GM12878 (cell line): ENCODE data around the gene CHN1. TPM values are rescaled to one million over a fixed set of nuclear protein-coding genes. Genes with fewer than 3 reads are reported as not detected.

ENCODE experiments used
- ATAC-seq: fragments of 200-7000 bp; cut with Tn5 transposase; 3 replicates; pipeline ENCODE4 v1.9.1; 2020; ENCODE audit warnings: mild to moderate bottlenecking, moderate library complexity
- BruUV-seq: library from RNA; stranded (reverse); fragments of 400-500 nt; replicated peaks from 2 replicates; lab custom pipeline; 2021; lab: Mats Ljungman, UMichigan
- CTCF ChIA-PET: fragments of 300-600 bp; sonication (Branson Sonifier 250); formaldehyde crosslinking; extraction: SDS; loops from one replicate; lab custom pipeline; 2021; ENCODE audit warnings: inconsistent platforms; lab: Yijun Ruan, JAX
- POLR2A ChIA-PET: fragments of 350-600 bp; formaldehyde crosslinking; extraction: SDS; loops from one replicate; lab custom pipeline; 2021; ENCODE audit warnings: inconsistent platforms; lab: Charles Lee
- RAD21 ChIA-PET: fragments of 300-600 bp; sonication (Branson Sonifier 250); formaldehyde crosslinking; loops from one replicate; lab custom pipeline; 2023; ENCODE audit warnings: antibody characterized with exemption; ENCODE audit not compliant: unreplicated experiment; lab: Charles Lee
- SMC1A ChIA-PET: fragments of 300-600 bp; sonication (Branson Sonifier 250); formaldehyde crosslinking; loops from one replicate; lab custom pipeline; 2023; ENCODE audit not compliant: unreplicated experiment, uncharacterized antibody; lab: Charles Lee
- DNase-seq: peaks from one replicate; pipeline ENCODE4 v3.0.0-alpha.2; 2011; ENCODE audit warnings: low read depth, low spot score
- FAIRE-seq: peaks from 3 replicates; lab custom pipeline; 2011; peaks lifted over from hg19 to GRCh38; lab: Jason Lieb, UNC
- H2AFZ ChIP-seq: 2 replicates; pipeline ENCODE4 v1.6.0; 2011; ENCODE audit warnings: low read depth, low read length, control low read depth; ENCODE audit not compliant: control insufficient read depth
- H3K27ac ChIP-seq: 2 replicates; pipeline ENCODE4 v1.5.1; 2011; ENCODE audit warnings: control low read depth; ENCODE audit not compliant: control insufficient read depth, insufficient read depth
- H3K27me3 ChIP-seq, 2 experiments: replicated peaks in 1 of 2; 2 replicates each; pipeline versions ENCODE4 v1.6.0 to v1.6.1; 2011; ENCODE audit warnings: low read length in 1 of 2; ENCODE audit not compliant: control insufficient read depth in 2 of 2, insufficient read depth in 2 of 2
- H3K36me3 ChIP-seq, 2 experiments: 2 replicates each; pipeline ENCODE4 v1.5.1; 2011; ENCODE audit warnings: low read length in 1 of 2; ENCODE audit not compliant: control insufficient read depth in 2 of 2, insufficient read depth in 2 of 2
- H3K4me1 ChIP-seq: 2 replicates; pipeline ENCODE4 v1.6.1; 2011; ENCODE audit warnings: mild to moderate bottlenecking, low read length, moderate library complexity, mixed read lengths; ENCODE audit not compliant: control insufficient read depth, insufficient read depth
- H3K4me2 ChIP-seq: 2 replicates; pipeline ENCODE4 v1.6.0; 2011; ENCODE audit warnings: control low read depth; ENCODE audit not compliant: control insufficient read depth, insufficient read depth
- H3K4me3 ChIP-seq: fragments of 200-600 bp; sonication (generic); 2 replicates; pipeline ENCODE4 v1.5.1; 2016
- H3K79me2 ChIP-seq: 2 replicates; pipeline ENCODE4 v1.6.0; 2011; ENCODE audit warnings: low read length; ENCODE audit not compliant: control insufficient read depth, insufficient read depth
- H3K9ac ChIP-seq: 2 replicates; pipeline ENCODE4 v1.8.0; 2011; ENCODE audit warnings: low read length, control low read depth, mixed read lengths; ENCODE audit not compliant: control insufficient read depth, insufficient read depth
- H3K9me3 ChIP-seq: replicated peaks from 3 replicates; pipeline ENCODE4 v1.5.1; 2011; ENCODE audit warnings: mild to moderate bottlenecking, low read length; ENCODE audit not compliant: control insufficient read depth, insufficient read depth
- H4K20me1 ChIP-seq: 2 replicates; pipeline ENCODE4 v1.6.0; 2011; ENCODE audit not compliant: control insufficient read depth, insufficient read depth
- ATF2 ChIP-seq: IDR thresholded peaks from 2 replicates; pipeline ENCODE4 v1.6.1; 2012; ENCODE audit warnings: low read length, inconsistent platforms
- CBX5 ChIP-seq: sonication (generic); IDR thresholded peaks from 2 replicates; pipeline ENCODE4 v1.6.1; 2016; ENCODE audit warnings: low read depth, moderate library complexity, mild to moderate bottlenecking, inconsistent platforms
- CHD1 ChIP-seq: IDR thresholded peaks from 2 replicates; pipeline ENCODE4 v1.6.1; 2012; ENCODE audit warnings: low read depth, low read length, improper control_type of control experiment
- ESRRA ChIP-seq: IDR thresholded peaks from 2 replicates; pipeline ENCODE4 v1.6.1; 2012; ENCODE audit warnings: mild to moderate bottlenecking, low read length, improper control_type of control experiment
- EZH2 ChIP-seq: IDR thresholded peaks from 2 replicates; pipeline ENCODE4 v1.6.1; 2012; ENCODE audit warnings: low read depth, mild to moderate bottlenecking, control low read depth, inconsistent platforms, low read length, borderline replicate concordance; ENCODE audit not compliant: control insufficient read depth
- IKZF1 ChIP-seq: fragments of 450-650 bp; conservative IDR thresholded peaks from 2 replicates; pipeline ENCODE4 v1.6.1; 2017; ENCODE audit warnings: antibody characterized with exemption, mild to moderate bottlenecking
- RAD51 ChIP-seq: fragments of 450-650 bp; IDR thresholded peaks from 2 replicates; pipeline ENCODE4 v1.6.1; 2016; ENCODE audit warnings: moderate library complexity, mild to moderate bottlenecking, inconsistent platforms
- SKIL ChIP-seq: fragments of 450-650 bp; IDR thresholded peaks from 2 replicates; pipeline ENCODE4 v1.6.1; 2017; ENCODE audit warnings: mild to moderate bottlenecking, low read depth, inconsistent platforms; ENCODE audit not compliant: poor library complexity, severe bottlenecking
- SMAD1 ChIP-seq: fragments of 450-650 bp; IDR thresholded peaks from 2 replicates; pipeline ENCODE4 v1.6.1; 2018; ENCODE audit warnings: mild to moderate bottlenecking, low read depth; ENCODE audit not compliant: partially characterized antibody
- SPI1 ChIP-seq: IDR thresholded peaks from 2 replicates; pipeline ENCODE4 v1.6.1; 2011; ENCODE audit warnings: low read depth, mild to moderate bottlenecking, low read length, moderate library complexity, borderline replicate concordance; ENCODE audit not compliant: insufficient read depth
- YBX1 ChIP-seq: fragments of 450-650 bp; IDR thresholded peaks from 2 replicates; pipeline ENCODE4 v1.6.1; 2016; ENCODE audit warnings: antibody characterized with exemption
- ZNF24 ChIP-seq: fragments of 450-650 bp; IDR thresholded peaks from 2 replicates; pipeline ENCODE4 v1.6.1; 2017; ENCODE audit warnings: antibody characterized with exemption, mild to moderate bottlenecking
- WGBS: methylation state at CpG from one replicate; pipeline ENCODE4 v1.1.6; 2016; ENCODE audit warnings: low lambda C conversion rate; ENCODE audit not compliant: insufficient replicate concordance, insufficient coverage; ENCODE audit errors: missing lambda C conversion rate; 5-methylcytosine and 5-hydroxymethylcytosine counted together
- in situ Hi-C: fragments of 300-500 bp; cut with MboI; formaldehyde crosslinking; loops from 9 replicates; pipeline ENCODE4 v1.14.3; 2018; ENCODE audit warnings: mixed read lengths
- intact Hi-C: fragments of 100-400 bp; cut with micrococcal nuclease; formaldehyde crosslinking; loops from one replicate; pipeline ENCODE4 v1.14.2; 2022; ENCODE audit not compliant: unreplicated experiment
- polyA plus RNA-seq, 11 experiments: library from polyadenylated mRNA; depleted of rRNA in 4 of 11; unstranded in 6 of 11; stranded (reverse) in 5 of 11; fragments of >200 nt; fragmentation: Nextera tagmentation in 4 of 11; fragmentation: Illumina TruSeq in 1 of 11; extraction: Ambion mirVana in 4 of 11; extraction: Trizol in 1 of 11; gene quantifications; 1 replicate in 1 of 11; 2 replicates in 10 of 11; pipeline versions ENCODE4 v1.2.1 to v1.2.3, GENCODE V29; 2011 to 2016; ENCODE audit warnings: inconsistent platforms in 2 of 11, missing spikeins in 2 of 11, low read depth in 1 of 11
- total RNA-seq, 4 experiments: library from RNA; depleted of rRNA in 3 of 4; stranded (reverse); fragments of >200 nt in 3 of 4; fragmentation: Illumina TruSeq in 1 of 4; extraction: Trizol in 1 of 4; gene quantifications; 2 replicates each; pipeline versions ENCODE4 v1.2.1 to v1.2.3, GENCODE V29; 2013 to 2021

Gene CHN1
- total and polyA plus RNA-seq, 10 of the 15 experiments (the other 5 are each of a cell fraction or from before 2014, with no cell fraction given), result 0.18 to 0.92 (median 0.53) TPM; not detected in 1

- TF ChIP-seq ATF2 (no peak), IKZF1 (no peak)
- TF ChIP-seq, all 136 proteins: peak for 0
These were observed 193.1 kb downstream of the CHN1 start (continued) for GRCh38 chr2:174812037-174812436.

GRCh38 chr2:174807931-174808330, 197.2 kb downstream of the CHN1 start:
- ChIA-PET RAD21 (no interaction called here), SMC1A (no interaction called here), POLR2A (no interaction called here), CTCF (no interaction called here)
- in situ Hi-C loops (no loop called here), intact Hi-C loops (no loop called here)
- H3K27ac ChIP-seq, result no peak overlapping the region
- peaks cover 0 to 4% of the 10 kb centered on the region in 2 experiments; a peak in 1 of 4 replicates for H3K27me3 ChIP-seq
- no peak overlapping the region for H3K9ac ChIP-seq
- BruUV-seq, result no TSS peak
- H3K4me3 ChIP-seq, result no peak overlapping the region
- H3K4me1 ChIP-seq, result no peaks in the 10 kb centered on the region
- H3K4me2 ChIP-seq, result no peak overlapping the region
- H3K79me2 ChIP-seq, result no peaks in the 10 kb centered on the region
- 56% methylated on average over 1 of the region's 1 CpG for WGBS
- H4K20me1 ChIP-seq, result no peaks in the 10 kb centered on the region
- no peak for ATAC-seq
- no peak overlapping the region for H2AFZ ChIP-seq
- no peaks in the 10 kb centered on the region for H3K9me3 ChIP-seq
- TF ChIP-seq SMAD1, result no peak
- no peak for TF ChIP-seq CHD1
- no peak for TF ChIP-seq ZNF24
- TF ChIP-seq CBX5, result no peak
- no peak for TF ChIP-seq YBX1
- no peak for TF ChIP-seq SKIL
- TF ChIP-seq SPI1, result no peak
- TF ChIP-seq RAD51, result no peak
- no peak for TF ChIP-seq ESRRA
- TF ChIP-seq IKZF1, result no peak
- TF ChIP-seq EZH2, result no peak
- DNase-seq, result no peak
- no peak for FAIRE-seq
- H3K36me3 ChIP-seq, result no peaks in the 10 kb centered on the region
